Spleen (tissue), 11 donors: Measurements from ENCODE around the gene TXK. TPM values are rescaled to one million over a fixed set of nuclear protein-coding genes. Genes with fewer than 3 reads are reported as not detected.

Experiments
- DNase-seq: peaks from one replicate; pipeline ENCODE4 v3.0.0-alpha.2; 2020
- H3K27ac ChIP-seq, 8 donors: fragments of 200-600 bp; sonication (generic) in 7 of 8; 1 replicate in 4 of 8; 2 replicates in 4 of 8; pipeline versions ENCODE4 v1.5.0 to v1.8.0; 2016 to 2021; ENCODE audit warnings: inconsistent platforms in 4 of 8, mild to moderate bottlenecking in 4 of 8, moderate library complexity in 1 of 8
- H3K27me3 ChIP-seq, 7 donors: fragments of 200-600 bp; sonication (generic) in 6 of 7; replicated peaks in 1 of 7; 1 replicate in 4 of 7; 2 replicates in 3 of 7; pipeline versions ENCODE4 v1.5.0 to v1.8.0; 2016 to 2021; ENCODE audit warnings: inconsistent platforms in 3 of 7, mild to moderate bottlenecking in 1 of 7
- H3K36me3 ChIP-seq, 6 donors: fragments of 200-600 bp; sonication (generic) in 5 of 6; 1 replicate in 4 of 6; 2 replicates in 2 of 6; pipeline versions ENCODE4 v1.5.0 to v1.8.0; 2016 to 2021; ENCODE audit warnings: inconsistent platforms in 2 of 6
- H3K4me1 ChIP-seq, 6 donors: fragments of 200-600 bp; sonication (generic) in 5 of 6; 1 replicate in 3 of 6; 2 replicates in 3 of 6; pipeline versions ENCODE4 v1.5.0 to v1.8.0; 2016 to 2021; ENCODE audit warnings: inconsistent platforms in 3 of 6
- H3K4me3 ChIP-seq, 8 donors: fragments of 200-600 bp; sonication (generic) in 7 of 8; 1 replicate in 4 of 8; 2 replicates in 4 of 8; pipeline versions ENCODE4 v1.5.0 to v1.8.0; 2016 to 2021; ENCODE audit warnings: inconsistent platforms in 4 of 8, mild to moderate bottlenecking in 4 of 8, moderate library complexity in 2 of 8
- H3K9me3 ChIP-seq, 8 donors: fragments of 200-600 bp; sonication (generic) in 7 of 8; 1 replicate in 4 of 8; 2 replicates in 4 of 8; pipeline versions ENCODE4 v1.5.0 to v1.8.0; 2016 to 2021; ENCODE audit warnings: inconsistent platforms in 4 of 8
- CTCF ChIP-seq, 11 experiments: fragments of 200-600 bp in 7 of 11; fragments of 450-650 bp in 4 of 11; sonication (generic) in 4 of 11; IDR thresholded peaks in 8 of 11; conservative IDR thresholded peaks in 3 of 11; 1 replicate in 7 of 11; 2 replicates in 4 of 11; pipeline versions ENCODE4 v1.4.0 to v1.8.0; 2016 to 2021; ENCODE audit warnings: antibody characterized with exemption in 11 of 11, inconsistent platforms in 4 of 11, mild to moderate bottlenecking in 1 of 11
- POLR2A ChIP-seq, 3 donors: fragments of 450-650 bp; IDR thresholded peaks; one replicate each; pipeline ENCODE4 v1.5.1; 2017; ENCODE audit warnings: antibody characterized with exemption in 3 of 3, mild to moderate bottlenecking in 1 of 3
- POLR2AphosphoS5 ChIP-seq, 3 donors: sonication (generic); formaldehyde crosslinking; IDR thresholded peaks; one replicate each; pipeline ENCODE4 v1.5.1; 2017; ENCODE audit warnings: antibody characterized with exemption in 3 of 3
- WGBS, 5 donors: extraction: QIAGEN DNeasy Blood & Tissue Kit in 3 of 5; methylation state at CpG; one replicate each; pipeline versions ENCODE4 v1.1.5 to v1.1.7; 2013 to 2018; 5-methylcytosine and 5-hydroxymethylcytosine counted together
- intact Hi-C: fragments of 100-400 bp; cut with DNase I; formaldehyde crosslinking; loops from one replicate; pipeline ENCODE4 v1.15.0; 2023; ENCODE audit warnings: low total_unique reads
- polyA plus RNA-seq, 3 donors: library from polyadenylated mRNA; stranded (reverse); fragments of 200-250 nt; gene quantifications; one replicate each; pipeline ENCODE4 v1.2.1, GENCODE V29; 2013
- total RNA-seq, 7 donors: library from RNA; depleted of rRNA in 3 of 7; stranded (reverse); fragments of >200 nt in 3 of 7; fragmentation: NEBNext Ultra II Directional in 4 of 7; extraction: Animal tissue kit (Norgen Biotek cat#: 25700) in 4 of 7; gene quantifications; one replicate each; pipeline versions ENCODE4 v1.1.0 to v1.2.1, GENCODE V29; 2016 to 2021
- donor health status: healthy with polysubstance abuse.
- donor health status: DM: no; HTN: no; CAD: no; lungs with moderate emphysema.
- donor health status: DM: no; HTN: no; CAD: no.
- donor health status: Bipolar disorder and iron deficiency.
- donor health status: healthy.
- donor health status: DM: no; HTN: no; CAD: no.
- donor health status: DM: yes; HTN: yes; CAD: no.

Gene TXK
- total and polyA plus RNA-seq, 10 donors = 3.3 to 36.6 (median 21.0) TPM

GRCh38 chr4:48037117-48037462, 97.0 kb downstream of the TXK start:
- TF ChIP-seq CTCF (IDR thresholded peaks at IDR 0.05 in 8 of 11, conservative IDR thresholded peaks at IDR 0.05 in 3 of 11) (no peak), POLR2A (IDR thresholded peaks at IDR 0.05) (no peak), POLR2AphosphoS5 (IDR thresholded peaks at IDR 0.05) (no peak)
- whole genome bisulfite sequencing, 5 donors = 48 to 61% (median 50%) methylated on average over 2 of the region's 2 CpGs
- H3K27ac ChIP-seq = peak overlapping the region in 3 of 8 donors; percentile 47 to 56 (median 48)
- H3K4me3 ChIP-seq = no peak overlapping the region
- no peaks in the 10 kb centered on the region for H3K9me3 ChIP-seq
- DNase-seq = no peak
- no peaks in the 10 kb centered on the region for H3K36me3 ChIP-seq
- H3K27me3 ChIP-seq = peaks cover 0 to 7% (median 0%) of the 10 kb centered on the region in 7 donors
- H3K4me1 ChIP-seq = peaks cover 0 to 26% (median 4%) of the 10 kb centered on the region in 6 donors
- intact Hi-C loops = no loop called here

- no peak overlapping the region for H3K4me3 ChIP-seq
- no peaks in the 10 kb centered on the region for H3K9me3 ChIP-seq
- no peaks in the 10 kb centered on the region for H3K36me3 ChIP-seq
- H3K27ac ChIP-seq = no peak overlapping the region
- TF ChIP-seq POLR2A (IDR thresholded peaks at IDR 0.05) (no peak), CTCF (IDR thresholded peaks at IDR 0.05 in 8 of 11, conservative IDR thresholded peaks at IDR 0.05 in 3 of 11) (no peak), POLR2AphosphoS5 (IDR thresholded peaks at IDR 0.05) (no peak)
- peaks cover 0 to 26% (median 4%) of the 10 kb centered on the region in 6 donors for H3K4me1 ChIP-seq
- 88 to 90% (median 89%) methylated on average over 3 of the region's 3 CpGs for WGBS, 5 donors
- DNase-seq = no peak
- peaks cover 0 to 7% (median 0%) of the 10 kb centered on the region in 7 donors for H3K27me3 ChIP-seq
- intact Hi-C loops = no loop called here
These were observed 98.1 kb downstream of the TXK start for GRCh38 chr4:48035952-48036351.

GRCh38 chr4:48033825-48034413, 100.1 kb downstream of the TXK start:
- WGBS, 5 donors = 70 to 86% (median 77%) methylated on average over 1 of the region's 1 CpG
- H3K9me3 ChIP-seq = no peaks in the 10 kb centered on the region
- H3K4me1 ChIP-seq = peaks cover 0 to 26% (median 4%) of the 10 kb centered on the region in 6 donors
- TF ChIP-seq CTCF (IDR thresholded peaks at IDR 0.05 in 8 of 11, conservative IDR thresholded peaks at IDR 0.05 in 3 of 11) (peak in 10 of 11 experiments; percentile 24 to 70 (median 52)), POLR2A (IDR thresholded peaks at IDR 0.05) (no peak), POLR2AphosphoS5 (IDR thresholded peaks at IDR 0.05) (no peak)
- no peaks in the 10 kb centered on the region for H3K36me3 ChIP-seq
- intact Hi-C loops = no loop called here
- no peak overlapping the region for H3K27ac ChIP-seq
- H3K4me3 ChIP-seq = no peak overlapping the region
- H3K27me3 ChIP-seq = no peaks in the 10 kb centered on the region
- no peak for DNase-seq

GRCh38 chr4:48033412-48033811, 100.6 kb downstream of the TXK start:
- peaks cover 0 to 26% (median 4%) of the 10 kb centered on the region in 6 donors for H3K4me1 ChIP-seq

More at GRCh38 chr4:48033412-48033811, 100.6 kb downstream of the TXK start:
- TF ChIP-seq POLR2A (IDR thresholded peaks at IDR 0.05) (no peak), CTCF (IDR thresholded peaks at IDR 0.05 in 8 of 11, conservative IDR thresholded peaks at IDR 0.05 in 3 of 11) (no peak), POLR2AphosphoS5 (IDR thresholded peaks at IDR 0.05) (no peak)
- no peak for DNase-seq
- intact Hi-C loops = no loop called here
- Histone ChIP-seq H3K9me3 (no peaks in the 10 kb centered on the region), H3K36me3 (no peaks in the 10 kb centered on the region), H3K27ac (no peak overlapping the region), H3K4me3 (no peak overlapping the region), H3K27me3 (no peaks in the 10 kb centered on the region)
